Raji (cell line): ENCODE measurements around the gene FAM47E.

ENCODE experiments used
- POLR2A ChIP-seq: IDR thresholded peaks from 2 replicates; pipeline ENCODE4 v1.6.1; 2011; ENCODE audit warnings: low read depth, low read length, control low read depth; ENCODE audit not compliant: insufficient read depth

Gene FAM47E

GRCh38 chr4:76214177-76214675, 37.3 kb upstream of the FAM47E start:
- TF ChIP-seq POLR2A, result no peak; the same call in 1 of the 2 replicates

GRCh38 chr4:76215077-76215476, 36.4 kb upstream of the FAM47E start:
- TF ChIP-seq POLR2A, result no peak

GRCh38 chr4:76216524-76216923, 35.0 kb upstream of the FAM47E start:
- TF ChIP-seq POLR2A, result no peak

- TF ChIP-seq POLR2A, result no peak
These were observed 34.3 kb upstream of the FAM47E start for GRCh38 chr4:76216975-76217814.

- TF ChIP-seq POLR2A, result no peak
These were observed 32.0 kb upstream of the FAM47E start for GRCh38 chr4:76219299-76220055.

GRCh38 chr4:76224171-76224570, 27.4 kb upstream of the FAM47E start:
- no peak for TF ChIP-seq POLR2A

- TF ChIP-seq POLR2A, result no peak
These were observed 25.1 kb upstream of the FAM47E start for GRCh38 chr4:76226418-76226817.

- TF ChIP-seq POLR2A, result no peak
These were observed 18.8 kb upstream of the FAM47E start for GRCh38 chr4:76232681-76233080.

GRCh38 chr4:76233083-76233482, 18.4 kb upstream of the FAM47E start:
- no peak for TF ChIP-seq POLR2A

- no peak for TF ChIP-seq POLR2A
These were observed 18.0 kb upstream of the FAM47E start for GRCh38 chr4:76233529-76233928.

- no peak for TF ChIP-seq POLR2A
These were observed 17.4 kb upstream of the FAM47E start for GRCh38 chr4:76233967-76234678.

GRCh38 chr4:76234679-76235044, 16.9 kb upstream of the FAM47E start:
- TF ChIP-seq POLR2A, result no peak

- TF ChIP-seq POLR2A, result no peak
These were observed 16.1 kb upstream of the FAM47E start for GRCh38 chr4:76235407-76235806.

- no peak for TF ChIP-seq POLR2A
These were observed 15.6 kb upstream of the FAM47E start for GRCh38 chr4:76235915-76236314.

GRCh38 chr4:76238236-76238635, 13.3 kb upstream of the FAM47E start:
- TF ChIP-seq POLR2A, result no peak
